HEK293T (cell line): ENCODE results near the gene EIF3CL.
"Not testable (repeated sequence)": the region's sequence is repeated elsewhere in the genome, so short reads cannot be mapped to it uniquely, and the experiment has no call there.

Experiments
- CTCF ChIA-PET: fragments of 350-600 bp; formaldehyde crosslinking; extraction: SDS; loops from one replicate; lab custom pipeline; 2021; ENCODE audit warnings: antibody characterized with exemption, inconsistent platforms; lab: Yijun Ruan, JAX
- POLR2A ChIA-PET: fragments of 350-600 bp; formaldehyde crosslinking; extraction: SDS; loops from one replicate; lab custom pipeline; 2020; ENCODE audit warnings: antibody characterized with exemption, inconsistent platforms; lab: Yijun Ruan, JAX
- DNase-seq: peaks from one replicate; pipeline ENCODE4 v3.0.0; 2012; ENCODE audit warnings: mixed read lengths; ENCODE audit errors: extremely low spot score

Gene EIF3CL

DNA sequence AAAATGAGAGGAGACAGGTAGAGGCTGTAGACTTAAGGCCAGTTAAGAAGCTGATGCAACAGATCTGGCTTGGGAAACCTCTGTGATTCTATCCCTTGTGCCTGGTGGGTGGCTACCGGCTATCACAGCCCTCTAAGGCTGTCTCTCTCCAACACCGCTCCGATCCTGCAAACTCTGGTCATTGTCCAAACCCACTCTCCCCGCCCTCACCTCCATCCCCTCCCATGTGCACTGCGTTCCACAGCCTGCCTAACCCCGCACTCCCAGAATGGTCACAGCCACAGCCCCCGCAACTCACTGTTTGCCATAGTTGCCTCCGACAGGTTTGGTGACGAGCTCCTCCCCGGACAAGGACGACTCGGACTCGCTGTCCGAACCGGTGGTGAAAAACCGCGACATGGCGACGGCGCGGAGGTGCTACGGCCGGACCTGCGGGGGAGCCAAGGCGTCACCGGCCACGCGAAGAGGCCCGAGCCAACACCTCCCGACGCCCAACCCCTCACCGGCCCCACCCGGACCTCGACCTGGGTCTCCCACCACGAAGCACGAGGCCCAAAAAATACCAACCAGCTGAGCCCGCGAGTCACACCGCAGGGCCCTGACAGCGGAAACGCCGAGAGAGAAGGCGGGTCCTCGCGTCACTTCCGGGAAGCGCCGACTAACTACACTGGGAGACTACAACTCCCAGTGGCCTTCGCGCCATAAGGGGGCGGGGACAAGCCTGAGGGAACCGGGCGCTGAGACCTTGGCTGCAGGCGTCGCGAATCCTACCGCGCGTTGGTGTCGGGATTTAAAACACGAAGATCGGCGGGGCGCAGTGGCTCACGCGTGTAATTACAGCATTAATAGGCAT, at the start of gene EIF3CL:
TSS of gene EIF3CL (minus strand) at position 622 of the 853 bp plus-strand sequence. CDS start at position 399, 223 bp downstream.
- POLR2A ChIA-PET, CTCF ChIA-PET, DNase-seq: not testable (repeated sequence)

DNA sequence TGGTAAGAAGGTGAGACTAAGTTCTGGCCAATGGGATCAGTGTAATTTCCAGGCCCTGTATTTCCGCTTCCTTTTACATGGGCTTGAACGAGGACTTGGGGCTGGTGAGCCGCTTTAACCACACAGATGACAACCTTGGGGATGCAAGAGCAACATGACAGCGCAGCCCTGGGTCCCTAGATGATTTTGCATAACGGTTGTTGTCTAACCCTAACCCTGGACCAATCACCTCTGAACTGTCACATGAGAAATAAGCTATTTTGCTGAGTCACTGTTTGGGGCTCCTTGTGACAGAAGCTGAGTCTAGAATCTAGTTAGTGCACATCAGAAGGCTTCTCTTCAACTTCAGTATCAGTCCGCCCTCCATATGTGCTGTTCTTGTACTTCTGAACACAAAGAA, 43.4 kb upstream of the EIF3CL start:
- CTCF ChIA-PET, DNase-seq, POLR2A ChIA-PET: not testable (repeated sequence)

DNA sequence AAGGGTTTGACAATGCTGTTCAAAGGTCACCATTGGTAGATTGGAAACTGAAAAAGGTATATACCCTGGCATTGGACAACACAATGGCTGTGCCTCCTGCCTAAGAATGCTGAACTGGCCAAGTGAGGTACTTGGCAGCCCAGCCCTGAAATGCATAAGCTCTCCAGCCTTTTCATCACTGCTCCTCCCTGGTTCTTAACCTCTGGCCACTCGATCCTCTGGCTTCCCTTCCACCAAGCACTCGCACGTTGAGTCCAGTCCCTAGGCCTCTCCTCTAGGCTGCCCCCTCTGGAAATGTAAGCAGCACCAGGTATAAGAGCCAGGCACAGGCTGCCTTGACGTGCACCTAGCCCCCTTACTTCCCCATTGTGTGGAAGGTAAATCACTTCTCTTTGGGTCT, 42.7 kb upstream of the EIF3CL start:
- POLR2A ChIA-PET, DNase-seq: not testable (repeated sequence)

DNA sequence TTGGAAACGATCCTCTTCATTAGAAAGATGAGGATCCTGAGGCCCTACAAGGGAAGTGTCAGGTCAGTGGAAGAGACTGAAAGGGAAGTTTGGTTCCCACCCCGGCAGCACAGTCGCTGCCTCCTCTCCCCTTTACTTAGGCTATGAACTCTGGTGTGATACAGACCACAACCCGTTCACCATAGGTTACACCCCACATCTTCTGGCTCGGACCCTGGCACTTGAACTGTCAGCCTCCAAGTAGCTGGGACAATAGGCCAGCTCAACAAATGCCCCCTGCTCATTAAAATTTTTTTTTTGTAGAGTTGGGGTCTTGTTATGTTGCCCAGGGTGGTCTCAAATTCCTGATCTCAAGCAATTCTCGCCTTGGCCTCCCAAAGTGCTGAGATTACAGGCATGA, 40.3 kb upstream of the EIF3CL start:
- POLR2A ChIA-PET, CTCF ChIA-PET, DNase-seq: not testable (repeated sequence)

More for the DNA sequence above, 42.7 kb upstream of the EIF3CL start:
- CTCF ChIA-PET = not testable (repeated sequence)

DNA sequence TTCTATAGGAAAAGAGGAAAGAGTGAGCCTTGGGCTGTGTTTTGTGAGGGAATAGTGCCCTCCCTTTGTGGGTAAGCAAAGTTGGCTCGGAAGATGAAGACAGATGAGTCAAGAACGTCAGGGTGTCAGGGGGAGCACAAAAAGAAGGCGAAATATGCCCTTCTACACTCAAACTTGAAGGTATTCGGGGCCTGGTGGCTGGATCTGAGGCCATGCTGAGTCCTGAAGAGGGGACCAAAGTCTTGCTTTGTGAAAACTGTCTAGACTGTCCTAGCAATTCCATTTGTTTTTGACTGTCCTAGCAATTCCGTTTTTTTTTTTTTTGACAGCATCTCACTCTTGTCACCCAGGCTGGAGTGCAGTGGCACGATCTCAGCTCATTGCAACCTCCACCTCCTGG, 35.3 kb upstream of the EIF3CL start:
- POLR2A ChIA-PET = not testable (repeated sequence)

DNA sequence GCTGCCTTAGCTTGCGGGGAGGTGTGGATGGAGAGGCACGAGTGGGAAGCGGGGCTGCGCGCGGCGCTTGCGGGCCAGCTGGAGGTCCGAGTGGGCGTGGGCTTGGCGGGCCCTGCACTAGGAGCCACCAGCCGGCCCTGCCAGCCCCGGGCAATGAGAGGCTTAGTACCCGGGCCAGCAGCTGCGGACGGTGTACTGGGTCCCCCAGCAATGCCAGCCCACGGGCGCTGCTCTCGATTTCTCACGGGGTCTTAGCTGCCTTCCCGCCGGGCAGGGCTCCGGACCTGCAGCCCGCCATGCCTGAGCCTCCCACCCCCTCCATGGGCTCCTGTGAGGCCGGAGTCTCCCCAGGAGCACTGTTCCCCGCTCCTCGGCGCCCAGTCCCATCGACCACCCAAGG, 31.7 kb upstream of the EIF3CL start:
- CTCF ChIA-PET, DNase-seq: not testable (repeated sequence)

More for the DNA sequence above, 35.3 kb upstream of the EIF3CL start:
- DNase-seq, CTCF ChIA-PET: not testable (repeated sequence)

GRCh38 chr16:28426060-28426680, 22.5 kb upstream of the EIF3CL start:
- DNase-seq, POLR2A ChIA-PET, CTCF ChIA-PET: not testable (repeated sequence)

More for the DNA sequence above, 31.7 kb upstream of the EIF3CL start:
- POLR2A ChIA-PET = not testable (repeated sequence)

- POLR2A ChIA-PET, CTCF ChIA-PET, DNase-seq: not testable (repeated sequence)
Measured at GRCh38 chr16:28421071-28421750, 17.6 kb upstream of the EIF3CL start.

GRCh38 chr16:28417033-28417432, 13.4 kb upstream of the EIF3CL start:
- DNase-seq, CTCF ChIA-PET, POLR2A ChIA-PET: not testable (repeated sequence)

DNA sequence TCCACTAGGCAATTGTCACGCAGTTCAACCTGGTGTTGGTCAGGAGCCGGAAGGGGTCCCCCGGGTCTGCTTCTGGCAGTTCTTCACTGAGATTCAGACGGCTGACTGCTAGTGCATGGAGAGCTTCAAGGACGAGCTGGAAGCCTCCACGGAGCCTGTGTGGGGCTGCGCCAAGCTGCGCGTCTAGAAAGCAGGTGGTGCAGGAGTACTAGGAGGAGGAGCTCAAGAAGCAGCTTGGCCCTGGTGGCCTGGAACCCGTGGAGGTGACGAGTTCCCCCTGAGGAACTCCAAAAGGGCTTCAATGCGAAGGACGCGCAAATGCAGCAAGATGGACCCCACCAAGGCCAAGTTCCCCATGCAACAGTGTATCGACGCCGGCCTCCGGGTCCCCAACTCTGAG, 10.9 kb upstream of the EIF3CL start:
- CTCF ChIA-PET, POLR2A ChIA-PET, DNase-seq: not testable (repeated sequence)

GRCh38 chr16:28413585-28413984, 9.9 kb upstream of the EIF3CL start:
- CTCF ChIA-PET, POLR2A ChIA-PET: not testable (repeated sequence)

GRCh38 chr16:28392054-28392453, 11.6 kb downstream of the EIF3CL start:
- DNase-seq, POLR2A ChIA-PET, CTCF ChIA-PET: not testable (repeated sequence)

More at GRCh38 chr16:28413585-28413984, 9.9 kb upstream of the EIF3CL start:
- not testable (repeated sequence) for DNase-seq

DNA sequence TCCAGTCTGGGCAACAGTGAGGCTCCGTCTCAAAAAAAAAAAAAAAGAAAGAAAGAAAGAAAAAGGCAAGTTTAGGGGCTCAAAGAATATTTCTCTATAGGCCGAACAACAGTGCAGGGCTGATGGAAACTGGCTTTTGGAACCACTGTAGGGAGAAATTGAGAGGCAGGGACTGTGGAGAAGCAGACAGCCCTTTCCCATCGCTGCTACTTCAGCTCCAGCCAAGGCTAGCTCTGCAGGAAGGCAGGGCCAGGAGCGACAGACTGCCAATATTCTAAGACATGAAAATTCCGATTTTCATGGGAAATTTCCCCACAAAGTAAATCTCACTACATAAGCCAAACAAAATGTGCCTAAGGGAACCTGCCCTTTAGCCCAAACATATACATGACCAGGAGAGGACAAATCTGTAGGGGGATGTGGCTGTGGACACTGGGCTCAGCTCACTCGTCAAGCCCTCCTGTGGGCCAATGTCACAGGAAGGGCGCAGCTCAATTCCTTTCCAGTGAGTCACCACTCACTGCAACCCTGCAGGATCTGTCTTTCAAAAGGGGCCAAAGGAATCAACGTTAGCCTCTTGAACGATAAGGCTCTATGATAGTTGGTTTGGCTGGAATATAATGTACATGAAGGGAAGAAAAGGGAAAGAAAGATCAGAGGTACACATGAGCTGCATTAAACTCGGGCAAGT, 21.3 kb downstream of the EIF3CL start:
- CTCF ChIA-PET, DNase-seq, POLR2A ChIA-PET: not testable (repeated sequence)

- CTCF ChIA-PET, DNase-seq, POLR2A ChIA-PET: not testable (repeated sequence)
Measured at GRCh38 chr16:28377822-28378221, 25.8 kb downstream of the EIF3CL start.

- CTCF ChIA-PET, DNase-seq, POLR2A ChIA-PET: not testable (repeated sequence)
Measured at GRCh38 chr16:28377108-28377625, 26.5 kb downstream of the EIF3CL start.

DNA sequence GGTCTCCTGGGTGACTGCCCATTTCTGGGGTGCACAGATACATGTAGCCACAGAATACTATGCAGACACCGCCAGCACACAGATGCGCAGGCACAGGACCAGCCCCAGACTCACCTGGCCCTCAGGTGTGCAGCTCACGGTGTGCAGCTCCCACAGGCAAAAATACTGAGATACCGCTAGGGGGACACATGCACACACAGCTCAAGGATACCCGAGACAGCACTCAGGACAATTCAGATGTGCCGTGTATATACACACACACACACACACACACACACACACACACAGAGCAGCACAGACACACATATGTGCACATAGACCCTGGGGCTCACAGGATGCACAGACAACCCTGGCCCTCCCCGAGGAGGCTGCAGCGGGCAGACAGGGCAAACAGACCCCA, 28.5 kb downstream of the EIF3CL start:
- DNase-seq, POLR2A ChIA-PET, CTCF ChIA-PET: not testable (repeated sequence)

DNA sequence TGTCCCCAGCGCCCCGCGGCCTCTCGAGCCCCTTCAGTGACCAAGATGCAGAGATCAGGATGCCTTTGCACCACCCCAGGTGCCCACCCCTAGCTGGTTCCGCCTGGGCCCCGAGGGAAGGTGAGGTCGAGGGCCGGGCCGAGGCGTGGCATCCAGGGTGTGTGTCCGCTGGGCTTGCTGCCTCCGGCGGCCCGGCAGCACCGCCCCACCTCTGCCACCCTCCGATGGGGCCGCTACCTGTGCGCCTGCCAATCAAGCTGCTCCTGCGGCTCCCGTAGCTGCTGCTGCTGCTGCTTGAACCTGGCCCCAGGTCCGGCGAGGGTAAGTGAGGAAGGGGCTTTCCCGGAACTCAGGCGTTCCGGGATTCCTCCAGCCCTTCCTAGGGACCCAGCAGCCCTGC, 29.4 kb downstream of the EIF3CL start:
- DNase-seq, POLR2A ChIA-PET, CTCF ChIA-PET: not testable (repeated sequence)

GRCh38 chr16:28367926-28368325, 35.7 kb downstream of the EIF3CL start:
- CTCF ChIA-PET, POLR2A ChIA-PET, DNase-seq: not testable (repeated sequence)
